Measurements from ENCODE around the gene PDS5B.
"Not testable (repeated sequence)": the region's sequence is repeated elsewhere in the genome, so short reads cannot be mapped to it uniquely, and the experiment has no call there.

DNA sequence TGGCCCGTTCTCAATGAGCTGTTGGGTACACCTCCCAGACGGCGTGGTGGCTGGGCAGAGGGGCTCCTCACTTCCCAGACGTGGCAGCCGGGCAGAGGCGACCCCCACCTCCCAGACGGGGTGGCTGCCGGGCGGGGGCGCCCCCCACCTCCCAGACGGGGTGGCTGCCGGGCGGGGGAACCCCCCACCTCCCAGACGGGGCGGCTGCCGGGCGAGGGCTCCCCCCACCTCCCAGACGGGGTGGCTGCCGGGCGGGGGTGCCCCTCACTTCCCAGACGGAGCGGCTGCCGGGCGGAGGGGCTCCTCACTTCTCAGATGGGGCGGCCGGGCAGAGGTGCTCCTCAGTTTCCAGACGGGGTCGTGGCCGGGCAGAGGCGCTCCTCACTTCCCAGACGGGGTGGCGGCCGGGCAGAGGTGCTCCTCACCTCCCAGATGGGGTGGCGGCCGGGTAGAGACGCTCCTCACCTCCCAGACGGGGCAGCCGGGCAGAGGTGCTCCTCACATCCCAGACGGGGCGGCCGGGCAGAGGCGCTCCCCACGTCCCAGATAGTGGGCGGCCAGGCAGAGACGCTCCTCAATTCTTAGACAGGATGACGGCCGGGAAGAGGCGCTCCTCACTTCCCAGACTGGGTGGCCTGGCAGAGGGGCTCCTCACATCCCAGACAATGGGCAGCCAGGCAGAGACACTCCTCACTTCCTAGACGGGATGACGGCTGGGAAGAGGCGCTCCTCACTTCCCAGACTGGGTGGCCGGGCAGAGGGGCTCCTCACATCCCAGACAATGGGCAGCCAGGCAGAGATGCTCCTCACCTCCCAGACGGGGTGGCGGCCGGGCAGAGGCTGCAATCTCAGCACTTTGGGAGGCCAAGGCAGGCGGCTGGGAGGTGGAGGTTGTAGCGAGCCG, 135.1 kb downstream of the PDS5B start:
- TF ChIP-seq CTCF (IDR thresholded peaks at IDR 0.05); ZFX (IDR thresholded peaks at IDR 0.05; ENCODE audit: borderline replicate concordance): not testable (repeated sequence)

Data from 22Rv1 (cell line).